HG03469 (cell line): ENCODE data around the gene STAT5B.
"Not testable (repeated sequence)": the region's sequence is repeated elsewhere in the genome, so short reads cannot be mapped to it uniquely, and the experiment has no call there.

Experiments used
- ATAC-seq: cut with Tn5 transposase; IDR thresholded peaks from one replicate; pipeline ENCODE4 v1.9.1; 2021; ENCODE audit warnings: mild to moderate bottlenecking, moderate library complexity, moderate number of reproducible peaks; ENCODE audit not compliant: unreplicated experiment

Gene STAT5B

DNA sequence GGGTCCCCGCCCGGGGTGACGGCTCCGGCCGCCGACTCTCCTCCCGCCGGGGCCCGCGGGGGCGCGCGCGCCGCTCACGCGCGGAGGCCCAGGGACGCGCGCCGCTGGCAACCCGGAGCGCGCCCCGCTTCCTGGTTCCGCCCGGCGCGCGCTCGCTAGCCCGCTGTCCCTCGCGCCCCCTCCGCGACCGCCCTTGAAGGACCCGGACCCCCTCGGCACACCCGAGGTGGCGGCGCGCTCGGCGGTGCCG, at the start of gene STAT5B:
STAT5B (minus strand) TSS at position 33 of the 250 bp plus-strand sequence. CDS start 44,264 bp downstream, outside the sequence.
- no peak for ATAC-seq

DNA sequence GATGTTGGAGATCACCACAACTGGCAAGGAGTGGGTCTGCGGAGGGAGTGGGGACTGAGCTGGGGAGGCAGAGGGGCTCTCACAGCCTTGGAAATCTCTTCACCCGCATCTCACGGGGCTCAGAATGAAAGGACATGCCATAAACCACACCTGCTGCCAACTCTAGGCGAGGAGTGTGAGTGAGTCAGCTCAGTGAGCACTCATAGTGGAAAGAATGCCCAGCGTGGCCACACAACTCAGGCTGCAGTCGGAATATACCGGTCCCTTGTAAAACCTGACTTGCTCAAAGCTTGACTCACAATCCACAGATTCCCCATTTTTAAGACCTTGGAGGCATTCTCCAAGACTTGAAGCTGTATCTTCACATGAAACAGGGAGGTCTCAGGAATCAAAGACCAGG, 48.8 kb upstream of the STAT5B start:
- no peak for ATAC-seq

DNA sequence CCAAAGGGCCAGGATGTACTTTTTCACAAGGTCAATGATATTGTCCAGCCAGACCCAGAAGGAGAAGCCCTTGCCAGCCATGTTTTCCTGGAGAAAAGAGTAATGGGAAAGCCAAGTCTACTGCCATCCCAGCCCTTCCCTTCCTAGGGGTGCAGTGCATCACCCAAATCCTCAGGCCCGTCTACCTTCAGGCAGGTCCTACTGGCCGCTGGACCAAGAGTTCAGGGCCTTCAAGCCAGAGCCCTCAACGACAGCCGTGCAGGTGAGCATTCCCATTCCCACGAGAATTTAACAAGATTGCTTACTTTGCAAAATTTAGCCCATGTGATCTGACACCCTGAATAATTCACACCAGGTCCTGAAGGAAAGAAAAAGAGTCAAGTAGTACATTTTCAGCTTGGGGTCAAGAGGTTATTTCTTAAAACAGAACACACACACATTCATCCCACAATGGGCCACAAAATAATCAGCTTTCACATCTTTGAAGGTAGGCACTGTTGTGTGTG, 47.1 kb upstream of the STAT5B start:
- ATAC-seq = no peak

DNA sequence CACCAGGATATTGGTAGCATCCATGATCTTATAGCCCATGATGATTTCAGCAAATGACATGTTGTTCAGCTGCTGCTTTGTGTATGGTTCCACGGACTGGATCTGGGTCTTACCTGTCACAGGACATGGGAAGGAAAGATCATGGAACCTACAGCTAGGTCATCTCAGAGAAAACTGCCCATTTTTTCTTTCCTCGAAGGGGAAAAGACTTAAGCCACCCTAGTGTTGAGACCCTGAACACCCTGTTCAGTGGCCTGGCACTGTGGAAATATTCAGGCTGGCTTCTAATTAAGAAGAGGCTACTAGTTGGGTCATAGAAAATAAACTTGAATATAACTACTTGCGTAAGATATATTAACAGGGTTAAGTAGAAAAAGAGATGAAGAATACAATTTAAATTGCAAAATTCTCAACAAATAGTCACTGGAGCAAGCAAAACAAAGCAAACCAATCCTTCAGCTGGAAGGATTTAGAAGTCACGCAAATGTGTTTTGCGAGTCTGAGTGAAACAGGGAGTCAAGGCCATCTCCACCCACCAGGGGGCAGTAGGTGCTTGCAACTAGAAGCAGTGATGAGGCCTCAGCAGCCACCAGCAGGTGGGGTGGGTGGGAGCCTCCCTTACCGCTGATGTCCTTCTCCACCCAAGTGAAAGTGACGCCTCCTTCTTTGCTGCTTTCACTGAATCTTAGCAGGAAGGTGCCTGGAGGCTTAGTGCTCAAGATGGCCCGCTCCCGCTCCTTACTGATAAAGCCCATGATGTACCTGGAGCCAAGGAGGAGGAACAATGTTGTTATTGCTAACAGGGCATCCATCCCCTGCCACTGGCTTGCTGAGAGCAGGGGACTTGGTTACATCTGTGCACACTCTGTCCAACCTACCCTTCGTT, 46.4 kb upstream of the STAT5B start:
- no peak for ATAC-seq

DNA sequence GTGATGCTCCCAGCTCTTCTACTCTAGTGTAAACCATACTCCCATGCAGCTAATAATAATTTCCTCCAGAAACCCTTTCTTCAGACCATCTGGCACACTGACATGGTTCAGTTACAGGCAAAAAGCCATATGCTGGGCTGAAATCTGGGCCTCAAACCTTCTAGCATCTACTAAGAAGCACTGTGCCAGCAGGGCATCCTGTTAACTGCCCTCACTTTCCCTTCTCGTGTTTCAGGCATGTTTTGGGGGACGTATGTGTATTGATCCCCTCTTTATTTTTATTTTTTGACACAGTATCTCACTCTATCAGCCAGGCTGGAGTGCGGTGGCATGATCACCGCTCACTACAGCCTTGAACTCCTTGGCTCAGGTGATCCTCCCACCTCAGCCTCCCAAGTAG, 45.4 kb upstream of the STAT5B start:
- no peak for ATAC-seq

DNA sequence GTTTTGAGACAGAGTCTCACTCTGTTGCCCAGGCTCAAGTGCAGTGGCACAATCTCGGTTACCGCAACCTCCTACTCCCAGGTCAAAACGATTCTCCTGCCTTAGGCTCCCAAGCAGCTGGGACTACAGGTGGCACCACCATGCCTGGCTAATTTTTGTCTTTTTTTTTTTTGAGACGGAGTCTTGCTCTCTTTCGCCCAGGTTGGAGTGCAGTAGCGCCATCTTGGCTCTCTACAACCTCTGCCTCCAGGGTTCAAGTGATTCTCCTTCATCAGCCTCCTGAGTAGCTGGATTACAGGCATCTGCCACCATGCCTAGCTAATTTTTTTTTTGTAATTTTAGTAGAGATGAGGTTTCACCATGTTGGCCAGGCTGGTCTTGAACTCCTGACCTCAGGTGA, 41.8 kb upstream of the STAT5B start:
- ATAC-seq = not testable (repeated sequence)

DNA sequence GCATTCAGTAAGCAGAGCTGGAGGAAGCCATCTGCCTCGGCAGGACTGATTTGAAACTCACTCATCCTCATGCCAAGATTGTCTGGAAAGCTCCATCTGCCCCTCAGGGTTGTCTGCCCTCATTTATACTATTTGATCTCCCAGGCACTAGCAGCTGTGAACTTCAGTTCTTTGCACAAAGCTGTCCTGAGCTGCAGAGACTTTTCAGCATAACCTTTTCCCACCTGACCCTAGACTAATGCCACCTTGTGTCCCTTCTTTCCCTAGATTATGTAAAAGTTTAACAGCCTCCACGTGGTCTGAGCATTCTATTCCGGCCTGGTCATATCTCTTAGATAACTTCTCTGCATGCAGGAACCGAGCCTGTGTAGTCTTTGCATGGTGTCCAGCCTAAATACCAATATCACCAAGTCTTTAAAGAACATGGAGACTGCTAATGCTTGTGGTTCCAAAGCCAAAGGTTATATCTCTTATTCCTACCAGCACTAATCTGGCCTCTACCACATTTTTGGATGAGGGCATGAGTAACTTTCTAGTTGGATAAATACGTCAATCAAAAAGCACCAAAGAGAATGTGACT, 41.2 kb upstream of the STAT5B start:
- ATAC-seq = no peak

DNA sequence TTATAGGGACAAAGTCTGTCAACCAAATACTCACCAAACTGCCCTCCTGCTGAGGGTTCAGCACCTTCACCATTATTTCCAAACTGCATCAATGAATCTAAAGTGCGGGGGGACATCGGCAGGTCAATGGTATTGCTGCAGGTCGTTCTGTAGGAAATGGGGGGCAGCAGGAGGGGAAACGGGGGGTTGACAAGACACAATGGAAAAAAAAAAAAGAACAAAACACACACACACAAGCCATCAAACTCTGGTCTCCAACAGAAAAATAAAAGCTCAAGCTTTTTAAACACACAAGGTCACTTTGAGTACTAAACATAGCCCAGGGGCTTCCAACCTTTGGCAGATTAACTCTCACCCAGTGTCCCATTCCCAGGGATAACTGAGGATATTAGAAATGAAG, 40.6 kb upstream of the STAT5B start:
- no peak for ATAC-seq

DNA sequence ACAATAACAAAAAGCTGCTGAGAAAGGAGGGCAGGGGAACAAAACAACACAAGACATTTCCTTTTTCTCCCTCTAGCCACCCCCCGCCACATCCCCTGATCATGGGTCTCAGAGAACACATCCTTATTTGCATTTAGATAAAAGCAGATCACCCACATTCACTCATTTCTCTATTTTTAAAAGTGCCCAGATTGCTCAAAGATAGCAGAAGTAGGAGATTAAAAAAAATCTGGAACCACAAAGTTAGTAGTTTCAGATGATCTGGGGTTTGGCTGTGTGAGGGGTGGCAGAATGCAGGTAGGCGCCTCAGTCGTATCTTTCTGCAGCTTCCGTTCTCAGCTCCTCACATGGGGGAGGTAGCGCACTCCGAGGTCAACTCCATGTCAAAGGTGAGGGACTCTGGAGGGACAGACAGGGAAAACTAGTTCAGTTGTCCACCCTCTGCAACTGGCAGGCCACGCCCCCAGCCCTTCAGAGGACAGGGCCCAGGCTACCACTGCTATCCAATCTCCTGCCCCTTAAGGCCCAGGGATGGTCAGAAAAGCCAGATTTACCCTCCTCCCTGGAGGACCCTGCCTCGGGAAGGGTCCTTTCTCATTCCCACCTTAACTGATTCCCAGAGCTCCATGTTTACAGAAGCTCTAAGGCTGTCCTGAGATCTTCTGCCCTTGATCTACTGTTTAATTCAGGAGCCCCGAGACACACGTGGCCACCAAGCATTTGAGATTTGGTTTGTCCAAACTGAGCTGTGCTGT, 39.4 kb upstream of the STAT5B start:
- ATAC-seq = no peak

DNA sequence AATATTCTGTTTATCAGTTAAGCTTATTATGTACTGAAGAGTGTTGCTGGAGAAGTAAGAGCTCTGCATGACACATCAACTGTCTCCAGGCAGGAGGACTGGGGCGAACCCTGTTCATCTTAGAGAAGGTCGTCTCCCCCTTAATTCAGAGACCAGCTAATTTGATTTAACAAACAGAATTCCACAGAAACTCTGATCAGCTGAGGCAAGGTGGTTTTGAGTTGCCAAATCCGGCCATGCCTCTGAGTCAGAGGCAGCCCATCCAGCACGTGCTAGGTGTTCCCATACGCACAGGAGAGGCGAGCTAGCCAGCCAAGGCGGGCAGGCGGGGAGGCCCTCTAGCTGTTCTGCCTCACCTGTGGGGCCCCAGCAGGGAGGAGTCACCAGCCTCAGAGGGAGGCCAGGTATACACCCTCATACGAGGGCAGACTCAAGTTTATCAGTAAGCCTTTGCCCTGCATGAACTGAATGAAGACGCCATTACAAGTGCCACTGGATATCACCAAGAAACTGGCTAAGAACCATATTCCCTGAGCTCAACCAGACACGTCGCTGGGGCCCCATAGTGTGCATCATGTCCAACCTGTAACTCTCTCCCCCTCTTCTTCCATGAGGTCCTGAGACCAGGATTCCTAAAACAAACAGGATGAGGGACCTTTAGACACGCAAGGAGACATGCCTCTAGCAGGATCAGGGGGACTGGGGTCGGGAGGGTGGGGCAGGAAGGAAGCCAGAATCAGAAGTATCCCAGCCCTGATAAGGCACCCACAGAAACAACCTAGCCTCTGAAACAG, 37.8 kb upstream of the STAT5B start:
- ATAC-seq = no peak

DNA sequence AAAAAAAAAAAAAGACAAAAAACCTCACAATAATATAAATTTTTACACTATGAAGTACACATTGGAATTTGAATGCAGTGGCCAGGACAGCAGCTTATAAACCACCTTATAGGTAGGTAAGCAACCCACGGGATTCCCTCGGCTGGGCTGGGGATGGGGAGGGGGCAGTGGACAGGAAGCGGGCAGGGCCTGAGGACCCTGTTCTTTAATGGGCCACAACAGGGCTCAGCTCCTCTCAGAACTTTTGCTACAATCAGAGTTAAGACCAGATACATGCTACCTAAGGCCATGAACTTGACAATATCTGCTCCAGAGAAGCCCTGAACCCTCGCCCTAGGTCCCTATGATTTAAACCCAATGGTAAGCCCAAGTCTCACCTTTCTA, 37.2 kb upstream of the STAT5B start:
- ATAC-seq = no peak

DNA sequence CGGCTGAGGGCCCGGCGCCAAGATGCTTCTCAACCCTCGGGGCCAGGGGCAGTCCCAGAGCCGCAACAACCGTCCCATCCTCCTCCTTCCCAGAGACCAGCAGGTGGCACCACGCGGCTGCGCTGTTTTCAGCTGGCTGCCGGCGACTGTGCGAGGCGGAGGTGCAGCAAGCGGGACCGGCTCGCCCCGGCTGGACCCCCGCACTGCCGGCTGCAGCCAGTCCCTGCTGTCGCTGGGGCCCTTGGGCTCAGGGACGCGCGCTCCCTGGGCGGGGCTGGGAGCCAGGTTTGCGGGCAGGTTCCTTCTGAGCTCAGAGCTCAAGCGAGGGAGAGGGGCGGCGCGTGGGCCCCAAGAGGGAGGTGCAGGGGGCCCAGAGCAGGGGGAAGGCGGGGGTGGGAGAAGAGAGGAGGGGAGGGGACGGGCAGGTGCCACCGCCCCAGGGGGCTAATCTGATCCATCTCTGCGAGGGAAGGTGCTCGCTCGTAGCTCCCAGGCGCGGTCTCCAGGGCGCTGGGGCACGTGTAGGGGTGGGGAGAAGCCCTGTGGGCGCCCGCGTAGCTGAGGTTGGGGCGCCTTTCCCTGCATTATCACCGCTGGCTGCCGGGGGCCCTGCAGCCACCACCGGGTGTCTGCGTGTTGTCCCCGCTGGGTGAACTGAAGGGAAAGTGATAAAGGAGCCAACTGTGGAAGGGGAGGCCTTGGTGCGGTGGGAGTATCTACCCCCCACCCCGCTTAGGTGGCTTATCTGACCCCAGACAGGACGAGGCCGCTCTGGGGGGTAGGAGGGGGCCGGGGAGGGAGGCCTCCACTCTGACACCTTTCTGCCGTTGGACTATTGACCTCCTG, 36.3 kb upstream of the STAT5B start:
- ATAC-seq = no peak

DNA sequence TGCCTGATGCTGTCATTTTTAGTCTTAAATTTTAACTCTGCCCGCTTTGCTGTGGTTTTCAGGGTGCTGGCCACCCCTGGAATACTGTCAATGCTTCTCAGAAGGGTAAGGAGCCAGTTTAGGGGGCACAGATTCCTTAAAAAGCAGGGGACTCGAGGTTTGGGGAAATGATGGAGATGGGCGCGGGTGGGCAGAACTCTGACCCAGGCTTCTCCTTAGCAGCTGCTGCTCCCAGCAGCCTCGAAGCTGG, 35.8 kb upstream of the STAT5B start:
- no peak for ATAC-seq

DNA sequence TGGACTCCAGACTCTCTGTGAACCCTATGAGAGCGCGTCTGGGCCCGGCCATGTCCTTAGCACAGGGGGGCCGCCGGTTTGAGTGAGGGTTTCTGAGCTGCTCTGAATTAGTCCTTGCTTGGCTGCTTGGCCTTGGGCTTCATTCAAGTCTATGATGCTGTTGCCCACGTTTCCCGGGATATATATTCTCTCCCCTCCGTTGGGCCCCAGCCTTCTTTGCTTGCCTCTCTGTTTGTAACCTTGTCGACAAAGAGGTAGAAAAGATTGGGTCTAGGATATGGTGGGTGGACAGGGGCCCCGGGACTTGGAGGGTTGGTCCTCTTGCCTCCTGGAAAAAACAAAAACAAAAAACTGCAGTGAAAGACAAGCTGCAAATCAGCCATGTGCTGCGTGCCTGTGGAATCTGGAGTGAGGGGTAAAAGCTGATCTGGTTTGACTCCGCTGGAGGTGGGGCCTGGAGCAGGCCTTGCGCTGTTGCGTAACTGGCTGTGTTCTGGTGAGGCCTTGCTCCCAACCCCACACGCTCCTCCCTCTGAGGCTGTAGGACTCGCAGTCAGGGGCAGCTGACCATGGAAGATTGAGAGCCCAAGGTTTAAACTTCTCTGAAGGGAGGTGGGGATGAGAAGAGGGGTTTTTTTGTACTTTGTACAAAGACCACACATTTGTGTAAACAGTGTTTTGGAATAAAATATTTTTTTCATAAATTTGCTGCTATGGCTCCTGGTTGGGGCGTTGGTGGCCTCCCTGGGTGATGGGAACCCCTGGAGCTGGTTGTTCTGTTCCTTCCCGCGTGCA, 35.2 kb upstream of the STAT5B start:
- no peak for ATAC-seq

DNA sequence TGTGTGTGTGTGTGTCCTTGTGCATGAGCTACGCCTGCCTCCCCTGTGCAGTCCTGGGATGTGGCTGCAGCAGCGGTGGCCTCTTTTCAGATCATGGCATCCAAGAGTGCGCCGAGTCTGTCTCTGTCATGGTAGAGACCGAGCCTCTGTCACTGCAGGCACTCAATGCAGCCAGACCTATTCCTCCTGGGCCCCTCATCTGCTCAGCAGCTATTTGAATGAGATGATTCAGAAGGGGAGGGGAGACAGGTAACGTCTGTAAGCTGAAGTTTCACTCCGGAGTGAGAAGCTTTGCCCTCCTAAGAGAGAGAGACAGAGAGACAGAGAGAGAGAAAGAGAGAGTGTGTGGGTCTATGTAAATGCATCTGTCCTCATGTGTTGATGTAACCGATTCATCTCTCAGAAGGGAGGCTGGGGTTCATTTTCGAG, 34.6 kb upstream of the STAT5B start:
- no peak for ATAC-seq

DNA sequence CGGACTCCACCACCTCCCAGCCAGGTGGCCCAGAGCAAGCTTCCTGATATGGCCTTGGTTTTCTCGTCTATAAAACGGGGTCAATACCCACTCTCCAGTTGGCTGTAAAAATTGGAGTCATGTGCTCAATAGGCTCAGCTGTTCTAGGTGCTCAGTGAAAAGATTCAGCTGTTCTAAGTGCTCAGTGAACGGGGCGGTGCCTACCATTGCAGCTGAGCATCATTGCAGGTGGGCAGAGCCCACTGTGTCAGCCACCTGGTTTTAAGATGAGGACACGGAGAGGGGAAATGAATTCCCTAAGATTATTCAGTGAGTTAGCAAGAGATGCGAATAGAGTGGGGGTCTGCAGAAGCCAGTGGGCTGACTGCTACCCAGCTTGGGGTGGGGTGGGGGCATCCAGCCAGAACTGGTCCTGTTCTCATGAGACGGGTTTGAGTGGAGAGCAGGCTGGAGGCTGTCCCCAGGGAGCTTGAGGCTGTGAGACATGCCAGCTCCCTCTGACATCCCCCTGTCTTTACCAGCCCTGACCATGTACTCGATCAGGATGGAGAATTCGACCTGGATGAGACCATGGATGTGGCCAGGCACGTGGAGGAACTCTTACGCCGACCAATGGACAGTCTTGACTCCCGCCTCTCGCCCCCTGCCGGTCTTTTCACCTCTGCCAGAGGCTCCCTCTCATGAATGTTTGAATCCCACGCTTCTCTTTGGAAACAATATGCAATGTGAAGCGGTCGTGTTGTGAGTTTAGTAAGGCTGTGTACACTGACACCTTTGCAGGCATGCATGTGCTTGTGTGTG, 34.0 kb upstream of the STAT5B start:
- ATAC-seq = no peak

DNA sequence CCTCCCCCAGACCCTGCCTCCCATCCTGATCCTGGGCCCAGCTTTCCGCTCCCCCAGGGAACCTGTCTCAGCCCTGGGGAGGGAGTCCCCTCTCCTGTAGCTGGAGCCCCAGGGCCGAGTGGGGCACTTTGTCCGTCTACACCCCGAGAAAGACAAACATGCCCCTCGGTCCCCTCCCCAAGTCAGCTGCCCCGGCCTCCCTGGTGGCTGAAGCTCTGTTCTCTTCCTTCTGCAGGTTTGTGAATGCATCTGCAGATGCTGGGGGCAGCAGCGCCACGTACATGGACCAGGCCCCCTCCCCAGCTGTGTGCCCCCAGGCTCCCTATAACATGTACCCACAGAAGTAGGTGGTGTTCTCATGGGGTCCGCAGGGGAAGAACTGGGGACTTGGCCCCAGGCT, 33.0 kb upstream of the STAT5B start:
- ATAC-seq = no peak

DNA sequence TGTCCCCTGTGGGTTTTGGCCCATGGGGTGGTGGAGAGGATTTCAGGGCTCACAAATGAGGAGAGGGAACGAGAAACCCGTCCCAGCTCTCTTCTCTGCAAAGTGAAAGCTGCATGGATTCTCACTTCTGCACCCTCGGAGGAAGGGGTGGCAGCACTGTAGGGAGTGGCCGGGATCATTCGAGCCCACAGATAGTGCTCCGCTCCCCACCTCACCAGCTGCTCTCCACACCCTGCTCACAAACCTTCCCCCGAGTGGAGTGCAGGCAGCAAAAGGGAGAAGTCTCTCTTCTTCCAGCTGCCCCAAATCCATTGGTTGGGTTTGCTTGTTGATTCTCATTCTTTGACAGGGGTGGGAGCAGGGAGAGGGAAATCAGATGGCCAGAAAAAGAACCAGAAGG, 32.3 kb upstream of the STAT5B start:
- no peak for ATAC-seq

DNA sequence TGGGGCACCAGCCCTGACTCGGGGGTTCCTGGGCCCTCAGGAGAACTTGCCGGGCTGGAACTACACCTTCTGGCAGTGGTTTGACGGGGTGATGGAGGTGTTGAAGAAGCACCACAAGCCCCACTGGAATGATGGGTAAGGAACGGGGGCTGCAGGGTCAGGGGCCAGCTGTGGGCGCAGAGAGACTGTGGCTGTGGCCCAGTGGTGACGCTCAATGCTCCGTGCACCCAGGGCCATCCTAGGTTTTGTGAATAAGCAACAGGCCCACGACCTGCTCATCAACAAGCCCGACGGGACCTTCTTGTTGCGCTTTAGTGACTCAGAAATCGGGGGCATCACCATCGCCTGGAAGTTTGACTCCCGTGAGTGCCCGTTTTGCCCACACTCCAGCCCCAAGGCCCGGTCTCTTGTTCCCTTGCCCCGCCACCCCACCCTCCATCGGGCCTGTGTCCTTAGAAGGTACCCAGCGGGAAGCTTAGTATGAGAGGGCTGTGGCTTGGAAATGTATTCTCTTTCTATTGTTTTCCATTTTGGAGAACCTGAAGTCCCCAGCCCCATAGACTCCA, 31.3 kb upstream of the STAT5B start:
- ATAC-seq = no peak
